GM18526 (cell line): ENCODE measurements around the gene SMURF1.

ENCODE experiments used
- POLR2A ChIP-seq: IDR thresholded peaks from 3 replicates; pipeline ENCODE4 v1.6.1; 2011; ENCODE audit not compliant: insufficient read length; ENCODE audit errors: extremely low read depth

Gene SMURF1

GRCh38 chr7:99014113-99014985, 129.6 kb downstream of the SMURF1 start:
- TF ChIP-seq POLR2A, result no peak

- no peak for TF ChIP-seq POLR2A
Observed at GRCh38 chr7:99013266-99014112, 130.4 kb downstream of the SMURF1 start.

GRCh38 chr7:99012722-99013121, 131.2 kb downstream of the SMURF1 start:
- TF ChIP-seq POLR2A, result no peak

GRCh38 chr7:99011706-99012404, 132.1 kb downstream of the SMURF1 start:
- no peak for TF ChIP-seq POLR2A

GRCh38 chr7:99011341-99011705, 132.6 kb downstream of the SMURF1 start:
- TF ChIP-seq POLR2A, result no peak

GRCh38 chr7:99010281-99010680, 133.6 kb downstream of the SMURF1 start:
- no peak for TF ChIP-seq POLR2A

- no peak for TF ChIP-seq POLR2A
Observed at GRCh38 chr7:99008921-99009530, 134.9 kb downstream of the SMURF1 start.

- no peak for TF ChIP-seq POLR2A
Observed at GRCh38 chr7:99008181-99008631, 135.7 kb downstream of the SMURF1 start.

- TF ChIP-seq POLR2A, result no peak
Observed at GRCh38 chr7:99006739-99007424, 137.0 kb downstream of the SMURF1 start.

GRCh38 chr7:99005776-99006175, 138.1 kb downstream of the SMURF1 start:
- no peak for TF ChIP-seq POLR2A

- no peak for TF ChIP-seq POLR2A
Observed at GRCh38 chr7:99004781-99005500, 139.0 kb downstream of the SMURF1 start.

GRCh38 chr7:99004216-99004615, 139.7 kb downstream of the SMURF1 start:
- TF ChIP-seq POLR2A, result no peak

GRCh38 chr7:99003419-99003818, 140.5 kb downstream of the SMURF1 start:
- no peak for TF ChIP-seq POLR2A

- TF ChIP-seq POLR2A, result no peak
Observed at GRCh38 chr7:99002827-99003212, 141.1 kb downstream of the SMURF1 start.
